ENCODE measurements around the gene SOX5.

The SOX5 gene

GRCh38 chr12:23699031-23699430 is 250.4 kb downstream of the SOX5 start:
- H3K4me2 ChIP-seq (ENCODE audit: low read depth, low read length) = no peak overlapping the region
- no peaks in the 10 kb centered on the region for H3K4me1 ChIP-seq (ENCODE audit: low read length)
- H3K9me2 ChIP-seq (replicated peaks; ENCODE audit: insufficient read depth, low read length) = no peaks in the 10 kb centered on the region
- no peak overlapping the region for H2AFZ ChIP-seq (ENCODE audit: low read length)
- no peak overlapping the region for H3K27ac ChIP-seq (ENCODE audit: low read length)
- no peak overlapping the region for H3K4me3 ChIP-seq (ENCODE audit: low read length)
- no peaks in the 10 kb centered on the region for H4K20me1 ChIP-seq (ENCODE audit: insufficient read depth, low read length)
- H3K9ac ChIP-seq (ENCODE audit: low read length) = no peak overlapping the region
- TF ChIP-seq CTCF (IDR thresholded peaks at IDR 0.05; ENCODE audit: low read length) (no peak), EZH2phosphoT487 (IDR thresholded peaks at IDR 0.05; ENCODE audit: low read length) (no peak), EZH2 (optimal IDR thresholded peaks at IDR 0.05; ENCODE audit: low read depth, low read length) (no peak)
- H3F3A ChIP-seq (ENCODE audit: insufficient read depth, low read length) = no peaks in the 10 kb centered on the region
- H3K36me3 ChIP-seq (replicated peaks; ENCODE audit: insufficient read depth, low read length) = no peaks in the 10 kb centered on the region
- H3K9me3 ChIP-seq (replicated peaks; ENCODE audit: insufficient read depth, low read length) = no peaks in the 10 kb centered on the region
- no peaks in the 10 kb centered on the region for H3K27me3 ChIP-seq (replicated peaks; ENCODE audit: insufficient read depth, low read length)
- no peaks in the 10 kb centered on the region for H3K79me2 ChIP-seq (ENCODE audit: low read length)
- no peak for DNase-seq

- H3K4me1 ChIP-seq (ENCODE audit: low read length) = no peaks in the 10 kb centered on the region
- no peak for DNase-seq
- no peak overlapping the region for H2AFZ ChIP-seq (ENCODE audit: low read length)
- no peaks in the 10 kb centered on the region for H4K20me1 ChIP-seq (ENCODE audit: insufficient read depth, low read length)
- H3K4me2 ChIP-seq (ENCODE audit: low read depth, low read length) = no peak overlapping the region
- TF ChIP-seq EZH2 (optimal IDR thresholded peaks at IDR 0.05; ENCODE audit: low read depth, low read length) (no peak), CTCF (IDR thresholded peaks at IDR 0.05; ENCODE audit: low read length) (no peak), EZH2phosphoT487 (IDR thresholded peaks at IDR 0.05; ENCODE audit: low read length) (no peak)
- H3K9me2 ChIP-seq (replicated peaks; ENCODE audit: insufficient read depth, low read length) = no peaks in the 10 kb centered on the region
- no peaks in the 10 kb centered on the region for H3F3A ChIP-seq (ENCODE audit: insufficient read depth, low read length)
- no peaks in the 10 kb centered on the region for H3K36me3 ChIP-seq (replicated peaks; ENCODE audit: insufficient read depth, low read length)
- H3K79me2 ChIP-seq (ENCODE audit: low read length) = no peaks in the 10 kb centered on the region
- no peak overlapping the region for H3K27ac ChIP-seq (ENCODE audit: low read length)
- H3K9me3 ChIP-seq (replicated peaks; ENCODE audit: insufficient read depth, low read length) = no peaks in the 10 kb centered on the region
- no peak overlapping the region for H3K9ac ChIP-seq (ENCODE audit: low read length)
- H3K4me3 ChIP-seq (ENCODE audit: low read length) = no peak overlapping the region
- no peaks in the 10 kb centered on the region for H3K27me3 ChIP-seq (replicated peaks; ENCODE audit: insufficient read depth, low read length)
Observed at GRCh38 chr12:23694920-23695319, 254.6 kb downstream of the SOX5 start.

- DNase-seq = no peak
- no peaks in the 10 kb centered on the region for H3F3A ChIP-seq (ENCODE audit: insufficient read depth, low read length)
- no peaks in the 10 kb centered on the region for H3K4me1 ChIP-seq (ENCODE audit: low read length)
- no peaks in the 10 kb centered on the region for H3K36me3 ChIP-seq (replicated peaks; ENCODE audit: insufficient read depth, low read length)
- no peaks in the 10 kb centered on the region for H4K20me1 ChIP-seq (ENCODE audit: insufficient read depth, low read length)
- H3K27ac ChIP-seq (ENCODE audit: low read length) = no peak overlapping the region
- no peaks in the 10 kb centered on the region for H3K79me2 ChIP-seq (ENCODE audit: low read length)
- no peaks in the 10 kb centered on the region for H3K9me2 ChIP-seq (replicated peaks; ENCODE audit: insufficient read depth, low read length)
- no peak overlapping the region for H3K9ac ChIP-seq (ENCODE audit: low read length)
- no peak overlapping the region for H3K4me2 ChIP-seq (ENCODE audit: low read depth, low read length)
- no peaks in the 10 kb centered on the region for H3K9me3 ChIP-seq (replicated peaks; ENCODE audit: insufficient read depth, low read length)
- no peak overlapping the region for H2AFZ ChIP-seq (ENCODE audit: low read length)
- H3K4me3 ChIP-seq (ENCODE audit: low read length) = no peak overlapping the region
- TF ChIP-seq EZH2 (optimal IDR thresholded peaks at IDR 0.05; ENCODE audit: low read depth, low read length) (no peak), EZH2phosphoT487 (IDR thresholded peaks at IDR 0.05; ENCODE audit: low read length) (no peak), CTCF (IDR thresholded peaks at IDR 0.05; ENCODE audit: low read length) (no peak)
- H3K27me3 ChIP-seq (replicated peaks; ENCODE audit: insufficient read depth, low read length) = no peaks in the 10 kb centered on the region
Observed at GRCh38 chr12:23694307-23694706, 255.2 kb downstream of the SOX5 start.

Data from MM.1S (cell line).